Smooth muscle cell (in vitro differentiated cells): ENCODE results near the gene ERVK3-1. TPM values are rescaled to one million over a fixed set of nuclear protein-coding genes. Genes with fewer than 3 reads are reported as not detected.

Experiments
- DNase-seq: peaks from one replicate; lab custom pipeline; 2025; ENCODE audit not compliant: unreplicated experiment; lab: John Stamatoyannopoulos, UW
- H2AFZ ChIP-seq: fragments of 200-600 bp; sonication (generic); 2 replicates; pipeline ENCODE4 v1.6.0; 2016; ENCODE audit warnings: antibody characterized with exemption, low read depth, mild to moderate bottlenecking
- H3F3A ChIP-seq: fragments of 200-600 bp; sonication (generic); 2 replicates; pipeline ENCODE4 v1.6.0; 2017; ENCODE audit warnings: antibody characterized with exemption, low read depth
- H3K27ac ChIP-seq: fragments of 200-600 bp; sonication (generic); 2 replicates; pipeline ENCODE4 v1.5.1; 2016; ENCODE audit warnings: low read depth, mild to moderate bottlenecking
- H3K27me3 ChIP-seq: fragments of 200-600 bp; sonication (generic); 2 replicates; pipeline ENCODE4 v1.6.1; 2016; ENCODE audit warnings: low read depth, mild to moderate bottlenecking
- H3K36me3 ChIP-seq: fragments of 200-600 bp; sonication (generic); 2 replicates; pipeline ENCODE4 v1.5.1; 2016; ENCODE audit warnings: low read depth
- H3K4me1 ChIP-seq: fragments of 200-600 bp; sonication (generic); 2 replicates; pipeline ENCODE4 v1.5.1; 2016; ENCODE audit warnings: low read depth
- H3K4me2 ChIP-seq: fragments of 200-600 bp; sonication (generic); 2 replicates; pipeline ENCODE4 v1.6.0; 2016; ENCODE audit warnings: mild to moderate bottlenecking
- H3K4me3 ChIP-seq: fragments of 200-600 bp; sonication (generic); 2 replicates; pipeline ENCODE4 v1.5.1; 2016; ENCODE audit warnings: mild to moderate bottlenecking
- H3K79me2 ChIP-seq: fragments of 200-600 bp; sonication (generic); 2 replicates; pipeline ENCODE4 v1.6.0; 2016; ENCODE audit warnings: low read depth, mild to moderate bottlenecking
- H3K9ac ChIP-seq: fragments of 200-600 bp; sonication (generic); 2 replicates; pipeline ENCODE4 v1.6.0; 2016; ENCODE audit warnings: low read depth
- H3K9me3 ChIP-seq: fragments of 200-600 bp; sonication (generic); replicated peaks from 2 replicates; pipeline ENCODE4 v1.5.1; 2016; ENCODE audit warnings: low read depth
- H4K20me1 ChIP-seq: fragments of 200-600 bp; sonication (generic); 2 replicates; pipeline ENCODE4 v1.6.0; 2016; ENCODE audit warnings: low read depth
- CTCF ChIP-seq: fragments of 200-600 bp; sonication (generic); IDR thresholded peaks from 2 replicates; pipeline ENCODE4 v1.5.1; 2017; ENCODE audit warnings: borderline replicate concordance, mild to moderate bottlenecking, antibody characterized with exemption; ENCODE audit not compliant: insufficient read depth, poor library complexity, severe bottlenecking
- WGBS: methylation state at CpG from one replicate; pipeline ENCODE4 v1.1.7; 2016; ENCODE audit warnings: low lambda C conversion rate; 5-methylcytosine and 5-hydroxymethylcytosine counted together
- polyA plus RNA-seq: library from polyadenylated mRNA; unstranded; fragments of >200 nt; fragmentation: Nextera tagmentation; extraction: Ambion mirVana; gene quantifications from 2 replicates; pipeline ENCODE4 v1.2.1, GENCODE V29; 2016
- total RNA-seq: library from RNA; depleted of rRNA; stranded (reverse); fragments of >200 nt; gene quantifications from 2 replicates; pipeline ENCODE4 v1.2.3, GENCODE V29; 2014

ERVK3-1 gene
- total and polyA plus RNA-seq, 2 experiments from 2014 or later, result 46.5 to 93.9 TPM

DNA sequence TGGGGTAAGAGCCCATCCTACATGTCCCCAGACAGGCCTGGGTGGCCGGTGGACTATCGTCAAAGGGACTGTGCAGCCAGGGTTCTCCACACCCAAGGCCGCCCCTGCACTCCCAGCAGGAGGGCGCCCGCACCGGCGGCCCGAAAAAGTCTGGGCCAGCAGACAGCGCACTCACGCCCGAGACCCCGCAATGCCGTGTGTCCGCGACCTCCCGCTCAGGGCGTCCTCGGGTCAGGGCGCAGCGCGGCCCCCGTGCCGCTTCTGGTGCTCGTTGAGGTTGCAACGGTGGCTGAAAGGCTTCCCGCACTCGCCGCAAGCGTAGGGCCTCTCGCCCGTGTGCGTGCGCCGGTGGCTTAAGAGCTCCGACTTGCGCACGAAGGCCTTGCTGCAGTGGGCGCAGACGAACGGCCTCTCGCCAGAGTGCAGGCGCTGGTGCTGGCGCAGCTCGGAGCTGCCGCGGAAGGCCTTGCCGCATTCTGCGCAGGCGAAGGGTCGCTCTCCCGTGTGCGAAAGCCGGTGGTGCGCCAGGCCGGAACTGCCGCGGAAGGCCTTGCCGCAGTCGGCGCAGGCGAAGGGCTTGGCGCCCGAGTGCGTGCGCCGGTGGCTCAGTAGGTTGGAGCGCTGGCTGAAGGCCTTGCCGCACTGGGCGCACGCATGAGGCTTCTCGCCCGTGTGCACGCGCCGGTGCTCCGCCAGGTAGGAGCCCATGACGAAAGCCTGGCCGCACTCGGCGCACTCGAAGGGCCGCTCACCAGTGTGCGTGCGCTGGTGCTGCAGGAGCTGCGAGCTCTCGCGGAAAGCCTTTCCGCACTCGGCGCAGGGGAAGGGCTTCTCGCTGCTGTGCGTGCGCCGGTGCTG is 51.0 kb downstream of the ERVK3-1 start:
- no peaks in the 10 kb centered on the region for H3F3A ChIP-seq
- H3K4me2 ChIP-seq, result no peak overlapping the region
- no peak overlapping the region for H2AFZ ChIP-seq
- TF ChIP-seq CTCF, result no peak
- no peaks in the 10 kb centered on the region for H3K4me1 ChIP-seq
- H4K20me1 ChIP-seq, result no peaks in the 10 kb centered on the region
- no peaks in the 10 kb centered on the region for H3K27me3 ChIP-seq
- H3K4me3 ChIP-seq, result no peak overlapping the region
- no peak overlapping the region for H3K27ac ChIP-seq
- DNase-seq, result no peak
- no peaks in the 10 kb centered on the region for H3K79me2 ChIP-seq
- H3K9ac ChIP-seq, result no peak overlapping the region
- H3K36me3 ChIP-seq, result no peaks in the 10 kb centered on the region
- WGBS, result 97% methylated on average over 51 of the region's 94 CpGs
- H3K9me3 ChIP-seq, result no peaks in the 10 kb centered on the region

DNA sequence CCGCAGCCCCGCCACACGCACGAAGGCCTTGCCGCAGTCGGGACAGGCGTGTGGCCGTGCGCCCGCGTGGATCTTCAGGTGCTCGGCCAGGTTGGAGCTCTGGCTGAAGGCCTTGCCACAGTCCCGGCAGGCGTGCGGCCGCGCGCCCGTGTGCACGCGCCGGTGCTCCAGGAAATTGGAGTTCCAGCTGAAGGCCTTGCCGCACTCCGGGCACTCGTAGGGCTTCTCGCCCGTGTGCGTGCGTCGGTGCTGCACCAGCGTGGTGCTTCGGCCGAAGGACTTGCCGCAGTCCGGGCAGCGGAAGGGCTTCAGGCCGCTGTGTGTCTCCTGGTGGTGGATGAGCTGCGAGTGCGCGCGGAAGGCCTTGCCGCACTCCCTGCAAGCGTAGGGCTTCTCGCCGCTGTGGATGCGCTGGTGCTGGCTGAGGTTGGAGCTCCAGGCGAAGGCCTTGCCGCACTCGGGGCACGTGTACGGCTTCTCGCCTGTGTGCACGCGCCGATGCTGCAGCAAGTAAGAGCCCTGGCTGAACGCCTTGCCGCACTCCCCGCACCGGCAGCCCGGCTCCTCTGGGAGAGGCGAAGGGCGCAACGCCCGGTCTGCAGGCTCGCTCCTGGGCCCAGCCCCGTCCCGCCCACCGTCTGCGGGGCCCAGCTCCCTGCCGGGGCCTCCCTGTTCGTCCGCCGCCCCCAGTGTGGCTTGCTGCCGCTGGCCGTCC is 51.7 kb downstream of the ERVK3-1 start:
- Histone ChIP-seq H3K9ac (no peak overlapping the region), H3K27me3 (no peaks in the 10 kb centered on the region), H3K27ac (no peak overlapping the region), H4K20me1 (no peaks in the 10 kb centered on the region), H3K4me3 (no peak overlapping the region), H3K36me3 (no peaks in the 10 kb centered on the region), H3K9me3 (no peaks in the 10 kb centered on the region), H2AFZ (no peak overlapping the region), H3K4me1 (peaks cover 7% of the 10 kb centered on the region), H3K79me2 (no peaks in the 10 kb centered on the region), H3K4me2 (no peak overlapping the region), H3F3A (no peaks in the 10 kb centered on the region)
- TF ChIP-seq CTCF, result no peak
- DNase-seq, result no peak
- WGBS, result 98% methylated on average over 64 of the region's 75 CpGs

GRCh38 chr19:58357481-58358145 is 52.4 kb downstream of the ERVK3-1 start:
- Histone ChIP-seq H3K9me3 (no peaks in the 10 kb centered on the region), H3F3A (no peaks in the 10 kb centered on the region), H3K9ac (no peak overlapping the region), H3K36me3 (no peaks in the 10 kb centered on the region), H4K20me1 (no peaks in the 10 kb centered on the region), H3K4me2 (no peak overlapping the region), H3K4me1 (peaks cover 7% of the 10 kb centered on the region), H2AFZ (no peak overlapping the region), H3K27me3 (no peaks in the 10 kb centered on the region), H3K27ac (no peak overlapping the region), H3K79me2 (no peaks in the 10 kb centered on the region), H3K4me3 (no peak overlapping the region)
- no peak for DNase-seq
- no peak for TF ChIP-seq CTCF
- WGBS, result 83% methylated on average over 19 of the region's 19 CpGs
